Hematopoietic multipotent progenitor cell treated with erythropoietin and hydrocortisone succinate and interleukin-3 and kit ligand, for 8 days (in vitro differentiated cells): ENCODE measurements around the gene NCDN.
A peak's percentile ranks its signal among the peaks of the same experiment; 100 is the strongest.
"Not testable (repeated sequence)": the region's sequence is repeated elsewhere in the genome, so short reads cannot be mapped to it uniquely, and the experiment has no call there.

ENCODE experiments used
- DNase-seq: peaks from one replicate; pipeline ENCODE4 v3.0.0-alpha.2; 2015

Gene NCDN

DNA sequence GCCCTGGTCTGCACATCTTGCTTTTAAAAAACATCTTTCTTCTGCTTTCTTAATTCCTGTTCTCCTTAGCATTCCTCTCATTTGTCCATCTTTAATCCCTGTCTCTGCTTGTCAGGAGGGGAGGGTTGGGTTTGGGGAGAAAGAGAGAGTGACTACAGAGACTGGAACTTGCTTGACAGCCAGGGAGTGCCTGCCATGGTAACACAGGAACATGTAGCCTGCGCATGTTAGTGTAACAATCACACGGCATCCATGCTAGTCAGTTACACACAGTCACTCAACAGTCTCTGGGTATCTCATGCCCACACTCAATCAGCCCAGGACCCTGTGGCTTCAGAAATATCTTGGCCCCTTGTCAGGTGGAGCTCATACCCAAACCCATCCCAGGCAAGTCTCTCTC, 14.7 kb downstream of the NCDN start:
- DNase-seq = no peak

DNA sequence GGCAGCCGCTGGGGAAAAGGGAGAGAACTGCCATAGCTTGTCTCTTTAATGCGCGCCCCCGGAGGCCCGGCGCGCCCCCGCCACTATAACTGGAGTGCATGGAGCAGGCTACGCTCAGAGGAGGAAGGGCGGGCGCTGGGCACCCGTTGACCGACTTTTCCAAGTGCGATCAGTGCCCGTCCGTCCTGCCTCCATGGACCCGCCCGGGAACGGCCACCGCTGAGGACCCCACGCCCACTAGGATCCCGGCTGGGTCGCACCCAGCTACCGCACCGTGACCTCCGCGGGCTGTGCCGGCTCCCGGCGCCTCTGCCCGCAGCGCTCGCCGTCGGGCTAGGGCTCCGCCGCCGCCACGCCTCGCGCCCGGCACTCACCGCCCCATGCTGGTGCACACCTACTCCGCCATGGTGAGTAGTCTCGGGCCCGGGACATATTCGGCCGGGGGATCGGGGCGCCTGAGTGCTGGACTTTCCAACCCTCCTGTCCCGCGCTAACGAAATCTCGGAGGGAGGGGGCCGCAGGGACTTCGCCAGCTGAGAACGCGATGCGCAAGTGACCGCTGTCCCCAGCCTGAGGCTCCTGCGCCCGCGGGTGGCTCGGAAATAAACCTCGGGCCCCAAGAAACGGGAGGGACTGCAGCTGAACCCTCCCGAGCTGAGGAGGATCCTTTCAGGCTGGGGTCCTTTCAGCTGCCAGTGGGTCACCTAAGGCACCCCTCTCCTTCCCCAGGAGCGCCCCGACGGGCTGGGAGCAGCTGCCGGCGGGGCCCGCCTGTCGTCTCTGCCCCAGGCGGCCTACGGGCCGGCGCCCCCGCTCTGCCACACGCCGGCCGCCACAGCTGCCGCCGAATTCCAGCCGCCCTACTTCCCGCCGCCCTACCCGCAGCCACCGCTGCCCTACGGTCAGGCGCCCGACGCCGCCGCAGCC, 15.9 kb downstream of the NCDN start, which contains the start of gene TFAP2E:
TFAP2E (plus strand) TSS at position 117 of the 927 bp plus-strand sequence; CDS start at position 381, 264 bp downstream.
- DNase-seq = peak; percentile 31

DNA sequence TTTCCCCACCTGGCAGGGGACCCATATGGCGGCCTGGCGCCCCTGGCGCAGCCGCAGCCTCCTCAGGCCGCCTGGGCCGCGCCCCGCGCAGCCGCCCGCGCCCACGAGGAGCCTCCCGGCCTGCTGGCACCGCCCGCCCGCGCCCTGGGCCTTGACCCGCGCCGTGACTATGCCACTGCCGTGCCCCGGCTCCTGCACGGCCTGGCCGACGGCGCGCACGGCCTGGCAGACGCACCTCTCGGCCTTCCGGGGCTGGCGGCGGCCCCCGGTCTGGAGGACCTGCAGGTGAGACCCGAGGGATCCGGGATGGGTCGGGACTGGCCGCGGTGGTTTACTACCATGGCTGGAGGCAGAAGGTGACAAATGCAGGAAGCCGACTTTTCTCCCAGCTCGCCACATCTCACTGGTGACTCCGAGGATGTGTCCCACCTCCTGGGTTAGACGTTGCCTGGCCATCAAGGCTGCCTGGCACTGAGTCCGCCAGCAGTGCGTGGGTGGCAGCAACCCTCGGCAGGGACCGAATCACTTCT, 16.6 kb downstream of the NCDN start:
- no peak for DNase-seq

DNA sequence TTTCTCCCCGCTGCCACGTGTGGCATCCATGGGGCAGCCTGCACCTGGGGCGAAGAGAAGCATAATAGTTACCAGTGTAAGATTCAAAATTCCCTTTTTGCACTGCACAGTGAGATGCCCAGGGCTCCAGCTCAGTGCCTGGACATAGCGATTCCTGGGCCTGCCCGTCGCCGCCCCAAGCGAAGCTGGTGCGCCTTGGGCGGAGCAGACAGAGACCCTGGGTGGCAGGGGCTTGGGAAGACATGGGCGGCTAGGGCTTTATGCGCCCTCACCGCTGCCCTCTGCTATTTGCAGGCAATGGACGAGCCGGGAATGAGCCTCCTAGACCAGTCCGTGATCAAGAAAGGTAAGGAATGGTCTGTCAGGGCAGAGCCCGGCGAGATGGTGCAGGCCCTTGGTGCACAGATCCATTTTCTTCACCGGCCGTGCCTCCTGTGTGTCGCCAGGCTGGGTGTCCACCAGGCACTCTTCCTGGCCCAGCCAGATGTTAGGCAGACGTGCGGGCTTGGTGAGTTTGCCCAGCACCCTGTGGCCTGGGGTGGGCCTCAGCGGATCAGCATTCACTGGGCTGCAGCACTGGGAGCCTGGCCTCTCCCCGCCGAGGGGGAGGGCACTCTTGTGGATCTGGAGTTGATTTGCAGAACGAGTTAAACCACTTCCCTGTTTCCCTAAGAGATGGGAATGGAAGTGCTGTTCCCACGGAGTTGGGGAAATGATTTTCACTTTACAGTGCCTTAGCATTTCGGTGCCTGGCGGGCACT, 17.2 kb downstream of the NCDN start:
- no peak for DNase-seq

- DNase-seq = no peak
These were observed 17.9 kb downstream of the NCDN start for GRCh38 chr1:35575416-35575958.

DNA sequence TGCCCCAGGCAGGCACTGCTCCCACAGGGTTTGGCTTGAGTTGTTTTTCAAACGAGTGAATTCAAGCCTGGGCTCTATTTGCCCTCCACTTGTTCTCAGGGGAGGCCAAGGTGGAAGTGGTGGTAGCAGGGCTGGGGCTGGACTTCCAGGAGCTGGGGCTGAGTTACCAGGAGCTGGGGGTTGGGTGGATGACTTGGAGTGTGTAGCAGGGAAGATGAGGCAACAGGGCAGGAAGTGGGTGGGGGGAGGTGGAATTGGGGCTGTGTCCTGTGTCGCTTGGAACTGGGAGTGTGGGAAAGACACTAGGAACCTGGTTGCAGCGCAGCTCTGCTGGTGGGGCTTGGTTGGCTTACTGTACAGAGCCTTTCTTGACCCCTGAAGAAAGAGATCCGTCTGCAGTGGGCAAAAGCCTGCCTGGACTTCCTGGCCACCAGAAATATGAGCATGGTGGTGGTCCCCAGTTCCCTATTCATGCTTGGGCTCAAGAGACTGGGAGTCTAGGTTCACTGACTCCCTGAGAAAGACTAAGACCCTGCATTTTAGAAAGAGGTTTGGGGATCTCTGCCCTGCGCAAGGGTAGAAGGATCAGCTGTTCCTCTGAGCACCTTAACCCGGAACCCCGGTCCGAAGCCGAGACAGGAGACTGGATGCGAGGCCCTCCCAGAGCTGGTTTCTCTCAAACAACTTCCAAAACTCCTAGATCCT, 18.6 kb downstream of the NCDN start:
- no peak for DNase-seq

DNA sequence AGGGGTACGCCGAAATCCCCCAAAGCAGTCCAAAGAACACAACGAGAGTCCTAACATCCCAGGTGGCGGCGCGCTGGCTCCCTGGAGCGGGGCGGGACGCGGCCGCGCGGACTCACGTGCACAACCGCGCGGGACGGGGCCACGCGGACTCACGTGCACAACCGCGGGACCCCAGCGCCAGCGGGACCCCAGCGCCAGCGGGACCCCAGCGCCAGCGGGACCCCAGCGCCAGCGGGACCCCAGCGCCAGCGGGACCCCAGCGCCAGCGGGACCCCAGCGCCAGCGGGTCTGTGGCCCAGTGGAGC, 19.1 kb downstream of the NCDN start:
- not testable (repeated sequence) for DNase-seq

DNA sequence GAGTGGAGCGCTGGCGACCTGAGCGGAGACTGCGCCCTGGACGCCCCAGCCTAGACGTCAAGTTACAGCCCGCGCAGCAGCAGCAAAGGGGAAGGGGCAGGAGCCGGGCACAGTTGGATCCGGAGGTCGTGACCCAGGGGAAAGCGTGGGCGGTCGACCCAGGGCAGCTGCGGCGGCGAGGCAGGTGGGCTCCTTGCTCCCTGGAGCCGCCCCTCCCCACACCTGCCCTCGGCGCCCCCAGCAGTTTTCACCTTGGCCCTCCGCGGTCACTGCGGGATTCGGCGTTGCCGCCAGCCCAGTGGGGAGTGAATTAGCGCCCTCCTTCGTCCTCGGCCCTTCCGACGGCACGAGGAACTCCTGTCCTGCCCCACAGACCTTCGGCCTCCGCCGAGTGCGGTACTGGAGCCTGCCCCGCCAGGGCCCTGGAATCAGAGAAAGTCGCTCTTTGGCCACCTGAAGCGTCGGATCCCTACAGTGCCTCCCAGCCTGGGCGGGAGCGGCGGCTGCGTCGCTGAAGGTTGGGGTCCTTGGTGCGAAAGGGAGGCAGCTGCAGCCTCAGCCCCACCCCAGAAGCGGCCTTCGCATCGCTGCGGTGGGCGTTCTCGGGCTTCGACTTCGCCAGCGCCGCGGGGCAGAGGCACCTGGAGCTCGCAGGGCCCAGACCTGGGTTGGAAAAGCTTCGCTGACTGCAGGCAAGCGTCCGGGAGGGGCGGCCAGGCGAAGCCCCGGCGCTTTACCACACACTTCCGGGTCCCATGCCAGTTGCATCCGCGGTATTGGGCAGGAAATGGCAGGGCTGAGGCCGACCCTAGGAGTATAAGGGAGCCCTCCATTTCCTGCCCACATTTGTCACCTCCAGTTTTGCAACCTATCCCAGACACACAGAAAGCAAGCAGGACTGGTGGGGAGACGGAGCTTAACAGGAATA, 19.7 kb downstream of the NCDN start:
- DNase-seq = peak; percentile 58

DNA sequence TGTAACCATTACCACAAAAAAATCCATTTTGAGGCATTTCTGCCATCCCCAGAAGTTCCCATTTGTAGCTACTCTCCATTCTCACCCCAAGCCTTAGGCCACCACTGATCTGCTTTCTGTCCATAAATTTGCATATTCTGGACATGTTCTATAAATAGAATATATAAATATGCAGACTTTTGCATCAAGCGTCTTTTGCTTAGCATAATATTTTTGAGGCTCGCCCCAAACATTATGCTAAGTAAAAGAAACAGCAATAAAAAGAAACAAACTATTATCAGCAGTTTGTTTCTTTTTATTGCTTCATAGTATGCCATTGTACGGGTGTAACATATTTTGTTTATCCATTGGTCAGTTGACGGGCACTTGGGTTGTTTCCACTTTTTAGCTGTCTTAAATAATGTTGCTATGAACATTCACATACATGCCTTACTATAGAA, 23.4 kb downstream of the NCDN start:
- no peak for DNase-seq

- not testable (repeated sequence) for DNase-seq
These were observed 24.0 kb downstream of the NCDN start for GRCh38 chr1:35581621-35582020.

- no peak for DNase-seq
These were observed 27.7 kb downstream of the NCDN start for GRCh38 chr1:35585281-35585680.

GRCh38 chr1:35585805-35586204, 28.2 kb downstream of the NCDN start:
- not testable (repeated sequence) for DNase-seq

GRCh38 chr1:35586808-35587207, 29.2 kb downstream of the NCDN start:
- DNase-seq = no peak

DNA sequence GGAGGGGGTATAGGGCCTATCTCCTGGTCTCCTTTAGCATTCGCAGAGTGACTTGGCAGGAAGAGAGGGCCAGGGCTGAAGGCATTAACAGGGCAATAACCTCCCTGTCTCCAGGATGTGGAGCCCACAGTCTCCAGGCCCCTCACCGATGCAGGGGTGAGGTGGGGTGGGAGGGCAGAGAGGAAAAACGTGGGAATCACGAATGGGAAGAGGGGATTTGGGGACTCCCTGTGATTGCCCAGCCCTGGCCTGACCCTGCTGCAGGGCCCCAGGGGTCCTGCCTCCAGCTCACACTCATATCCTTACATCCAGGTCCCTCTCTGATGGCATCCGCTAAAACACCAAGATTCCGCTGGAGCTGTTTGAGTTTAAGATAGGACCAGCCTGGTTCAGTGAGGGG, 30.1 kb downstream of the NCDN start:
- DNase-seq = no peak

- DNase-seq = no peak
These were observed 30.8 kb downstream of the NCDN start for GRCh38 chr1:35588197-35588910.

DNA sequence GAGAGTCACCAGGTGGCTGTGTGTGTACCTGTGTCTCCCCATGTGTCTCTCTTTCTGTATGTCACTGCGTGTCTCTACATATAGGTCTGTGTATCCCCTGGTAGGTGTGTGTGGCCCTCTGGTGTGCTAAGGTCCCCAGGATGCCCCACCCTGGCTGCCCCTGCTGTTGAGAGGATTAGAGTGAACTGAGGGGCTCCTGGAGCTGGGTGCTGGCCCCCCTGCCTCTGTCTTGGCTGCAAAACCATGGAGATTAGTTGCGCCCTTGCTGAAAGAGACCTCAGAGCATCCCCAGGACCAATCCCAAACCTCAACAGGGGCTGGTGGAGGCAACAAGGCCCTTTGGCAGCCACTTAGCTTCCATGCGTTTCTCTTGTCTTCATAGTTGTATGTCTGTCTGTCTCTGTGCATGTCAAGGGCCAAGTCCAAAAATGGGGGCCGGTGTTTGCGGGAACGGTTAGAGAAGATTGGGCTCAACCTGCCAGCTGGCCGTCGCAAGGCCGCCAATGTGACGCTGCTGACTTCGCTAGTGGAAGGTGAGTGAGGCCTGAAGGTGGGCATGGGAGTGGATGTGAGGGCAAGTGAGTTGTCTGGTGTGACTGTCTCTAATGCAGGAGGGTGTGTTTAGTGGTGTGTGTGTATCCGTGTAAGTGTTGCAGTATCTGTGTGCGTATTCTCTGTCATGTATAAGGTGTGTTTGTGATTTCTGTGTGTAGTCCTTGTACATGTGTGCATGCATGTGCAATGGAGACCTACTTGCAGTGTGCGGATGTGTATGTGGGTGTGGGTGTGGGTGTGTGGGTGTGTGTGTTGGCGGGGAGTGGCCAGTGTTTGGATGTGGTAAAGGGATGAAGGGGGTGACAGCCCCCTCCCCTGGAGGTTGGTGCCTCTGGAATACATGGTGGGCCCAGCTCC, 32.2 kb downstream of the NCDN start:
- DNase-seq = no peak

GRCh38 chr1:35590476-35591040, 33.0 kb downstream of the NCDN start:
- DNase-seq = no peak

DNA sequence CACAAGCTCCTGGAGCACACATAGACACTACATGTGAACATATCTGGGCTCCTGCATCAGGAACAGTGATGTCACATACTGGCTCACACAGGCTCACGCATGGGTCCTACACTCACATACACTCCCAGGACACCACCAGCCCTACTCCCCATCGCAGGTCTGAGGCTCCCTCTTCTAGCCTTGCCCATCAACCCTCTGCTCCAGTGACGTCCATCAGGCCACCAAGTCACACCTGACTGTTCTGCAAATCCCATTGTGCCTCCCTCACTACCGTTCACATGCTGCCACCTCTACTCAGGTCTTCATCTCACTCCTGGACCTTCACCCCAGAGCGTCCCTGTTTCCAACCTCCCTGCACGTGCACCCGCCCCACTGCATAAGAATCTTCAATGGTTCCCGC, 33.6 kb downstream of the NCDN start:
- no peak for DNase-seq

DNA sequence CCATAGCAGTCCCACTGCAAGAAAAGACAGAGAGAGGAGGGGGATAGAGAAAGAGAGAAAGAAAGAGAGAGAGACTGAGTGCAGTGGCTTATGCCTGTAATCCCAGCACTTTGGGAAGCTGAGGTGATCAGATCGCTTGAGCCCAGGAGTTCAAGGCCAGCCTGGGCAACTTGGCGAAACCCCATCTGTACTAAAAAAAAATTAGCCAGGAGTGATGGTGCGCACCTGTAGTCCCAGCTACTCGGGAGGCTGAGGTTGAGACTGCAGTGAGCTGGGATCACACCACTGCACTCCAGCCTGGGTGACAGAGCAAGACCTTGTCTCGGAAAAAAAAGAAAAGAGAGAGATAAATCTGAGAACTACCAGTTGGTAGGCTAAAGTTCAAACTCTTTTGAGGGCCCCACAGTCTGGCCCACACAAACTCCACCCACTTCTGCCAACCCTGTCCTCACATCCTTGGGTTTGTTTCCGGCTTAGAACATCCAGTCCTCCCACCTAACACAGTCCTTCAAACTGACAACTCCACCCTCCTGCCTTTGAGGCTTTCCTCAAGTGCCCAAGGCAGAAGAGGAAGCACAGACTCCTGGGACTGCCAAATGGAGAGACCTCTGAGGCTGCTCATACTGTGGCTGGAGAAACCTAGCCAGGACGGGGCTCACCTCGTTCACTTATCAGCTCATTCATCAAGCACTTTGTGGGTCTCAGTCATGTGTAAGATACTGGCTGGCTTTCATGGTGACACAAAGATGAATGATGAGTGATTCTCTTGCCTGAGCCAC, 35.6 kb downstream of the NCDN start:
- DNase-seq = peak; percentile 12
